Endothelial cell of umbilical vein (primary cell): Measurements from ENCODE around the gene PRDM11. TPM values are rescaled to one million over a fixed set of nuclear protein-coding genes. Genes with fewer than 3 reads are reported as not detected.

Experiments
- BruUV-seq: library from RNA; stranded (reverse); fragments of 400-500 nt; replicated peaks from 2 replicates; lab custom pipeline; 2021; lab: Mats Ljungman, UMichigan
- CTCF ChIA-PET: fragments of 300-600, 350-600 bp; sonication (Branson Sonifier 250); formaldehyde crosslinking; loops from one replicate; lab custom pipeline; 2021; ENCODE audit warnings: antibody characterized with exemption, inconsistent platforms; lab: Charles Lee
- POLR2A ChIA-PET: fragments of 300-600, 350-600 bp; sonication (Branson Sonifier 250); formaldehyde crosslinking; loops from one replicate; lab custom pipeline; 2021; ENCODE audit warnings: antibody characterized with exemption, inconsistent platforms; lab: Charles Lee
- DNase-seq: peaks from one replicate; pipeline ENCODE4 v3.0.0-alpha.2; 2011; ENCODE audit warnings: low read depth, low spot score
- FAIRE-seq: peaks from 2 replicates; lab custom pipeline; 2011; peaks lifted over from hg19 to GRCh38; lab: Jason Lieb, UNC
- H2AFZ ChIP-seq: 2 replicates; pipeline ENCODE4 v1.6.0; 2012; ENCODE audit warnings: low read depth, low read length, control low read depth, inconsistent platforms
- H3K27ac ChIP-seq: 2 replicates; pipeline ENCODE4 v1.5.1; 2011; ENCODE audit warnings: low read depth, mild to moderate bottlenecking, control low read depth, low read length, moderate library complexity; ENCODE audit not compliant: insufficient read depth
- H3K27me3 ChIP-seq, 2 experiments: 2 replicates each; pipeline versions ENCODE4 v1.6.0 to v1.6.1; 2011; ENCODE audit warnings: low read length in 2 of 2, mixed read lengths in 1 of 2; ENCODE audit not compliant: control insufficient read depth in 2 of 2, insufficient read depth in 2 of 2
- H3K36me3 ChIP-seq, 2 experiments: 2 replicates in 1 of 2; 3 replicates in 1 of 2; pipeline ENCODE4 v1.5.1; 2011; ENCODE audit warnings: low read length in 2 of 2, mild to moderate bottlenecking in 1 of 2, moderate library complexity in 1 of 2; ENCODE audit not compliant: control insufficient read depth in 2 of 2, insufficient read depth in 2 of 2; ENCODE audit errors: extremely low read depth in 1 of 2
- H3K4me1 ChIP-seq: 3 replicates; pipeline ENCODE4 v1.5.1; 2011; ENCODE audit warnings: mild to moderate bottlenecking, low read length; ENCODE audit not compliant: control insufficient read depth, insufficient read depth; ENCODE audit errors: extremely low read depth
- H3K4me2 ChIP-seq: 2 replicates; pipeline ENCODE4 v1.6.1; 2011; ENCODE audit warnings: low read length, control low read depth, mixed read lengths; ENCODE audit not compliant: insufficient read depth
- H3K4me3 ChIP-seq, 3 experiments: fragments of 200-600 bp in 1 of 3; sonication (generic), shearing (Covaris generic) in 1 of 3; replicated peaks in 1 of 3; 2 replicates each; pipeline ENCODE4 v1.5.1; 2011 to 2016; ENCODE audit warnings: control low read depth in 3 of 3, low read length in 3 of 3, mild to moderate bottlenecking in 2 of 3, inconsistent platforms in 1 of 3, low read depth in 1 of 3, moderate library complexity in 1 of 3; ENCODE audit not compliant: insufficient read depth in 1 of 3
- H3K79me2 ChIP-seq: 2 replicates; pipeline ENCODE4 v1.6.0; 2012; ENCODE audit warnings: low read length, inconsistent platforms; ENCODE audit not compliant: control insufficient read depth, insufficient read depth
- H3K9ac ChIP-seq: replicated peaks from 2 replicates; pipeline ENCODE3; 2011; ENCODE audit warnings: low read length, control low read depth; ENCODE audit not compliant: insufficient read depth; ENCODE audit errors: extremely low read depth
- H3K9me1 ChIP-seq: replicated peaks from 3 replicates; pipeline ENCODE4 v1.6.0; 2011; ENCODE audit warnings: mild to moderate bottlenecking, low read length; ENCODE audit not compliant: control insufficient read depth, insufficient read depth; ENCODE audit errors: extremely low read depth
- H3K9me3 ChIP-seq: replicated peaks from 2 replicates; pipeline ENCODE4 v1.5.1; 2012; ENCODE audit warnings: low read length, inconsistent platforms; ENCODE audit not compliant: control insufficient read depth, insufficient read depth
- H4K20me1 ChIP-seq: replicated peaks from 2 replicates; pipeline ENCODE3; 2011; ENCODE audit warnings: mild to moderate bottlenecking, low read length; ENCODE audit not compliant: control insufficient read depth, insufficient read depth; ENCODE audit errors: extremely low read depth
- CTCF ChIP-seq, 2 donors: IDR thresholded peaks; 1 replicate in 1 of 2; 2 replicates in 1 of 2; pipeline ENCODE4 v1.5.1; 2011; ENCODE audit warnings: low read length in 2 of 2, mild to moderate bottlenecking in 2 of 2, moderate library complexity in 2 of 2, control low read depth in 1 of 2, inconsistent platforms in 1 of 2, low read depth in 1 of 2; ENCODE audit not compliant: insufficient read depth in 1 of 2; ENCODE audit errors: extremely low read depth in 1 of 2
- EZH2 ChIP-seq: IDR thresholded peaks from 2 replicates; pipeline ENCODE4 v1.6.1; 2012; ENCODE audit warnings: borderline replicate concordance, low read depth, mild to moderate bottlenecking, moderate library complexity, low read length, inconsistent platforms; ENCODE audit not compliant: severe bottlenecking
- FOS ChIP-seq: IDR thresholded peaks from 2 replicates; pipeline ENCODE4 v1.6.1; 2011; ENCODE audit warnings: mild to moderate bottlenecking, low read length, moderate library complexity, borderline replicate concordance; ENCODE audit not compliant: insufficient read depth
- GATA2 ChIP-seq: IDR thresholded peaks from 2 replicates; pipeline ENCODE4 v1.7.0; 2011; ENCODE audit warnings: low read depth, mild to moderate bottlenecking, moderate library complexity, mixed read lengths, low read length; ENCODE audit not compliant: insufficient read length, insufficient read depth
- JUN ChIP-seq: IDR thresholded peaks from 2 replicates; pipeline ENCODE4 v1.6.1; 2011; ENCODE audit warnings: borderline replicate concordance, low read depth; ENCODE audit not compliant: insufficient read length, insufficient read depth
- MAX ChIP-seq: IDR thresholded peaks from 2 replicates; pipeline ENCODE4 v1.6.1; 2011; ENCODE audit not compliant: insufficient read depth, insufficient read length
- MYC ChIP-seq: IDR thresholded peaks from one replicate; pipeline ENCODE4 v1.6.1; 2011; ENCODE audit warnings: mild to moderate bottlenecking, low read depth, low read length
- POLR2A ChIP-seq: IDR thresholded peaks from 2 replicates; pipeline ENCODE4 v1.6.1; 2012; ENCODE audit warnings: low read depth, mild to moderate bottlenecking, control low read depth, low read length
- POLR2AphosphoS5 ChIP-seq: IDR thresholded peaks from 2 replicates; pipeline ENCODE4 v1.6.1; 2012; ENCODE audit warnings: low read depth, mild to moderate bottlenecking, control low read depth, low read length, moderate library complexity; ENCODE audit not compliant: insufficient read depth
- dilution Hi-C: fragments of 300-500 bp; cut with MboI; formaldehyde crosslinking; loops from one replicate; pipeline ENCODE4 v1.15.0; 2019; ENCODE audit warnings: low sequenced_read_pairs; ENCODE audit not compliant: extremely low pct_ligation_motif_present
- intact Hi-C: fragments of 100-400 bp; cut with micrococcal nuclease; formaldehyde crosslinking; loops from one replicate; pipeline ENCODE4 v1.10.0; 2022
- polyA plus RNA-seq, 4 experiments: library from polyadenylated mRNA; depleted of rRNA in 3 of 4; stranded (reverse) in 3 of 4; unstranded in 1 of 4; fragments of >200 nt; gene quantifications; 2 replicates each; pipeline versions ENCODE4 v1.2.1 to v1.2.3, GENCODE V29; 2011 to 2012; ENCODE audit warnings: missing spikeins in 1 of 4
- total RNA-seq: library from RNA; stranded (reverse); gene quantifications from 2 replicates; pipeline ENCODE4 v1.2.3, GENCODE V29; 2021

Gene PRDM11
- total and polyA plus RNA-seq, 2 donors (not counting 3 experiments of a cell fraction or from before 2014, with no cell fraction given): 6.9 to 14.1 TPM

- dilution Hi-C loops: no loop called here
- Histone ChIP-seq H3K9me3 (no peaks in the 10 kb centered on the region), H3K9ac (no peak overlapping the region), H3K27ac (no peak overlapping the region), H4K20me1 (no peaks in the 10 kb centered on the region), H3K4me3 (no peak overlapping the region), H3K4me1 (no peaks in the 10 kb centered on the region), H3K9me1 (no peaks in the 10 kb centered on the region), H2AFZ (no peak overlapping the region), H3K79me2 (no peaks in the 10 kb centered on the region), H3K27me3 (peaks cover 0 to 3% of the 10 kb centered on the region in 2 experiments), H3K4me2 (no peak overlapping the region), H3K36me3 (peaks cover 0 to 3% of the 10 kb centered on the region in 2 experiments)
- BruUV-seq: no TSS peak
- POLR2A ChIA-PET: no interaction called here
- FAIRE-seq: no peak
- no peak for TF ChIP-seq POLR2A
- TF ChIP-seq FOS: no peak
- no peak for TF ChIP-seq JUN
- no peak for TF ChIP-seq CTCF (IDR thresholded peaks at IDR 0.05; ENCODE audit: extremely low read depth in 1 of 2, insufficient read depth in 1 of 2, low read depth in 1 of 2, low read length in 2 of 2)
- TF ChIP-seq POLR2AphosphoS5: no peak
- no peak for TF ChIP-seq EZH2
- no peak for TF ChIP-seq GATA2
- no peak for TF ChIP-seq MAX
- no peak for TF ChIP-seq MYC
- intact Hi-C loops: no loop called here
- DNase-seq: no peak
- CTCF ChIA-PET: no interaction called here
Observed at GRCh38 chr11:45217991-45218390, 71.6 kb downstream of the PRDM11 start.
